Nephron (organoid): Measurements from ENCODE around the gene POU2AF1.

Experiments
- H3K27ac Mint-ChIP-seq, 3 experiments: 2 replicates each; pipeline ENCODE4 v1.8.0; 2020; ENCODE audit warnings: mixed read lengths in 3 of 3, mild to moderate bottlenecking in 2 of 3, moderate library complexity in 1 of 3
- H3K27me3 Mint-ChIP-seq: 2 replicates; pipeline ENCODE4 v1.8.0; 2021; ENCODE audit warnings: low read depth, mild to moderate bottlenecking, moderate library complexity, mixed read lengths
- H3K36me3 Mint-ChIP-seq: 2 replicates; pipeline ENCODE4 v1.8.0; 2020; ENCODE audit warnings: low read depth, mixed read lengths
- H3K4me1 Mint-ChIP-seq: 2 replicates; pipeline ENCODE4 v1.8.0; 2020; ENCODE audit warnings: mixed read lengths
- H3K4me3 Mint-ChIP-seq, 3 experiments: 2 replicates each; pipeline ENCODE4 v1.8.0; 2020; ENCODE audit warnings: mild to moderate bottlenecking in 3 of 3, mixed read lengths in 3 of 3, moderate library complexity in 2 of 3
- H3K9me3 Mint-ChIP-seq: 2 replicates; pipeline ENCODE4 v1.8.0; 2020; ENCODE audit warnings: mixed read lengths
- CTCF ChIP-seq, 3 experiments: fragments of 200-600 bp; sonication (generic); IDR thresholded peaks; one replicate each; pipeline ENCODE4 v1.5.0; 2021; ENCODE audit warnings: antibody characterized with exemption in 3 of 3; ENCODE audit not compliant: unreplicated experiment in 3 of 3

POU2AF1 gene

GRCh38 chr11:111363985-111364384 lies 15.1 kb downstream of the POU2AF1 start:
- H3K27me3 Mint-ChIP-seq: peaks cover 11% of the 10 kb centered on the region
- no peak for TF ChIP-seq CTCF (IDR thresholded peaks at IDR 0.05; ENCODE audit: unreplicated experiment in 3 of 3)
- no peak overlapping the region for H3K27ac Mint-ChIP-seq
- no peaks in the 10 kb centered on the region for H3K36me3 Mint-ChIP-seq
- peaks cover 4% of the 10 kb centered on the region for H3K9me3 Mint-ChIP-seq
- H3K4me3 Mint-ChIP-seq: no peak overlapping the region
- peaks cover 6% of the 10 kb centered on the region for H3K4me1 Mint-ChIP-seq

- peaks cover 6% of the 10 kb centered on the region for H3K4me1 Mint-ChIP-seq
- H3K27me3 Mint-ChIP-seq: peaks cover 8% of the 10 kb centered on the region
- no peak overlapping the region for H3K27ac Mint-ChIP-seq
- no peak overlapping the region for H3K4me3 Mint-ChIP-seq
- no peaks in the 10 kb centered on the region for H3K36me3 Mint-ChIP-seq
- peaks cover 4% of the 10 kb centered on the region for H3K9me3 Mint-ChIP-seq
- TF ChIP-seq CTCF (IDR thresholded peaks at IDR 0.05; ENCODE audit: unreplicated experiment in 3 of 3): no peak
Measured at GRCh38 chr11:111362887-111363411, 16.1 kb downstream of the POU2AF1 start.

GRCh38 chr11:111361874-111362273 lies 17.2 kb downstream of the POU2AF1 start:
- Mint-ChIP-seq H3K27ac (no peak overlapping the region), H3K4me3 (no peak overlapping the region), H3K9me3 (peaks cover 4% of the 10 kb centered on the region), H3K36me3 (no peaks in the 10 kb centered on the region), H3K27me3 (peaks cover 5% of the 10 kb centered on the region), H3K4me1 (peaks cover 6% of the 10 kb centered on the region)
- TF ChIP-seq CTCF (IDR thresholded peaks at IDR 0.05; ENCODE audit: unreplicated experiment in 3 of 3): no peak

DNA sequence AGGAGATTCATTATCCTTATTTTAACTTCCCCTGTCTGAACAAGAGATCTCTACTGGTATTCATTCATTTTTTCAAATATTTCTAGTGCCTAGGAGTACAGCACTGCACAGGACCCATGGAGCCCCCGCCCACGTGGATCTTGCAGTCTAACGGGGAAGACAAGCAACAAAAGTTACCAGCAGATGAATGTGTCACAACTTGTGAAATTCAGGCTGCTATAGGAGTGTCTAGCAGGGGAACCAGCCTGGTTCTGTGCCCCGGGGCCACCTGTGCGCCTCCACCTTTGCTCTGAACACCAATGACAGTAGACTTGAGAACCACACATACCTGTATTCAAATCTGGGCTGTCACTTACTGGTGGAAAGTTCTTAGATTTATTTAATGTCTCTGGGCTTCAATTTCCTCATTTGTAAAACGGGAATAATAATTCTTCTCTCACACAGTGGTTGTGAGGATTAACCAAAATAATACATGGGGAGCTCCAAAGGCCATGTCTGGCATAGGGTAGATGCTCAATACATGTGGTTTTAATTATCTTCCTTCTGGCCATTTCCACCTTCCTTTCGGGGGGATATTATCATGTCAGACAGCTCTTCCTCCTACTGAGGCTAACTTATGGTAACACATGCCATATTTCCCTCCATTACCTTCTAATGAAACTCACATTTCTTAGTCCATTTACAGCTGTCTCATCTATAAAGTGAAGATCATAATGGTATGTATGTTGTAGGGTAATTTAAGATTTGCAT lies 17.8 kb downstream of the POU2AF1 start:
- no peak for TF ChIP-seq CTCF (IDR thresholded peaks at IDR 0.05; ENCODE audit: unreplicated experiment in 3 of 3)
- H3K36me3 Mint-ChIP-seq: no peaks in the 10 kb centered on the region
- H3K27me3 Mint-ChIP-seq: no peaks in the 10 kb centered on the region
- H3K27ac Mint-ChIP-seq: no peak overlapping the region
- H3K9me3 Mint-ChIP-seq: peaks cover 3% of the 10 kb centered on the region
- H3K4me1 Mint-ChIP-seq: peaks cover 5% of the 10 kb centered on the region
- no peak overlapping the region for H3K4me3 Mint-ChIP-seq

- peaks cover 4% of the 10 kb centered on the region for H3K4me1 Mint-ChIP-seq
- TF ChIP-seq CTCF (IDR thresholded peaks at IDR 0.05; ENCODE audit: unreplicated experiment in 3 of 3): no peak
- no peaks in the 10 kb centered on the region for H3K27me3 Mint-ChIP-seq
- H3K27ac Mint-ChIP-seq: no peak overlapping the region
- H3K4me3 Mint-ChIP-seq: no peak overlapping the region
- no peaks in the 10 kb centered on the region for H3K36me3 Mint-ChIP-seq
- no peaks in the 10 kb centered on the region for H3K9me3 Mint-ChIP-seq
Measured at GRCh38 chr11:111360150-111361043, 18.7 kb downstream of the POU2AF1 start.
